ENCODE data around the gene OR56A1. TPM values are rescaled to one million over a fixed set of nuclear protein-coding genes. Genes with fewer than 3 reads are reported as not detected.

OR56A1 gene
- total RNA-seq, 4 donors from 2014 or later, result not detected

GRCh38 chr11:6061475-6061874 is 30.9 kb upstream of the OR56A1 start:
- no peak overlapping the region for H3K27ac ChIP-seq
- 72 to 73% methylated on average over 3 of the region's 3 CpGs for WGBS, 2 donors
- no peak for DNase-seq (ENCODE audit: low spot score in 2 of 2)
- H3K4me3 ChIP-seq, result no peak overlapping the region
- no peaks in the 10 kb centered on the region for H3K27me3 ChIP-seq
- H3K36me3 ChIP-seq, result no peaks in the 10 kb centered on the region
- no peaks in the 10 kb centered on the region for H3K9me3 ChIP-seq
- H3K4me1 ChIP-seq, result no peaks in the 10 kb centered on the region
- TF ChIP-seq CTCF (IDR thresholded peaks at IDR 0.05) (no peak), POLR2A (IDR thresholded peaks at IDR 0.05) (no peak), EP300 (IDR thresholded peaks at IDR 0.05) (no peak)

DNA sequence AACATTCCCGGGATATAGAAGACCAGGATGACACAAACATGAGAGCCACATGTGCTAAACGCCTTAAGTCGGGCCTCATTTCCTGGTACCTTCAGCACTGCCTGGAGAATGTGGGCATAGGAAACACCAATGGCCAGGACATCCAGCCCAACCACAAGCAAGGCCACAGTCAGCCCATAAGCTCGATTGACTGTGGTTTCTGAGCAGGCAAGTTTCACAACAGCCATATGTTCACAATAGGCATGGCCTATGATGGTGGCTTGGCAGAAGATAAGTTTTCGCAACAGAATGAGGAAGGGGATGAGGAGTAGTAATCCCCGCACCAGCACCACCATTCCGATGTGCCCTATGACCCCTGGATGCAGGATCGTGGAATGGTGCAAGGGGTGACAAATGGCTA is 26.9 kb upstream of the OR56A1 start:
- WGBS, 2 donors, result 81 to 90% methylated on average over 8 of the region's 8 CpGs

GRCh38 chr11:6055569-6055968 is 25.0 kb upstream of the OR56A1 start:
- no peaks in the 10 kb centered on the region for H3K36me3 ChIP-seq
- no peaks in the 10 kb centered on the region for H3K9me3 ChIP-seq
- H3K27ac ChIP-seq, result no peak overlapping the region
- no peak overlapping the region for H3K4me3 ChIP-seq
- H3K27me3 ChIP-seq, result no peaks in the 10 kb centered on the region
- H3K4me1 ChIP-seq, result no peaks in the 10 kb centered on the region
- TF ChIP-seq EP300 (IDR thresholded peaks at IDR 0.05), result no peak
- DNase-seq (ENCODE audit: low spot score in 2 of 2), result no peak

More for the DNA sequence above, 26.9 kb upstream of the OR56A1 start:
- Histone ChIP-seq H3K9me3 (no peaks in the 10 kb centered on the region), H3K4me1 (no peaks in the 10 kb centered on the region), H3K27me3 (no peaks in the 10 kb centered on the region), H3K27ac (no peak overlapping the region), H3K4me3 (no peak overlapping the region), H3K36me3 (no peaks in the 10 kb centered on the region)
- DNase-seq (ENCODE audit: low spot score in 2 of 2), result no peak
- TF ChIP-seq POLR2A (IDR thresholded peaks at IDR 0.05) (no peak), CTCF (IDR thresholded peaks at IDR 0.05) (no peak), EP300 (IDR thresholded peaks at IDR 0.05) (no peak)

DNA sequence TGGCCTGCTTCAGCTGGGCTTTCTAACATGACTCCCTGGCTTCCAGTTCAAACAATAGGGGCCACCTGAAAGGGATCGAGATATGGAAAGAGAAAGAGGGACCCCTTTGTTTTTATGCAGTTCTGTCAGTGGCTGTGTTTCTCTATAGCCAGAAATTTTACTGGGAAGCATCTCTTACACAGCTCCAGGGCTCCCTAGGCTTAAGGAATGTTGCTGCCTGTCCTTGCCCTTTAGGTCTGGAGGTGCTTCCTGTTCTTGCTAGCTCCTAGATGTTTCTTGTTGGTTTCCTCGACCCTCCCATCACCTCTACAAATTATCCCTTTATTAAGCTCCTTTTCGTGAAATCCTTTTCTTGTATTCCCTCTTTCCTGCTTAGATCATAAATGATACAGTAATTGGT is 21.8 kb upstream of the OR56A1 start:
- 56 to 58% methylated on average over 3 of the region's 3 CpGs for WGBS, 2 donors
- no peak for DNase-seq (ENCODE audit: low spot score in 2 of 2)
- TF ChIP-seq EP300 (IDR thresholded peaks at IDR 0.05) (no peak), CTCF (IDR thresholded peaks at IDR 0.05) (no peak), POLR2A (IDR thresholded peaks at IDR 0.05) (no peak)
- Histone ChIP-seq H3K9me3 (no peaks in the 10 kb centered on the region), H3K4me3 (no peak overlapping the region), H3K36me3 (no peaks in the 10 kb centered on the region), H3K4me1 (no peaks in the 10 kb centered on the region), H3K27me3 (no peaks in the 10 kb centered on the region), H3K27ac (no peak overlapping the region)

DNA sequence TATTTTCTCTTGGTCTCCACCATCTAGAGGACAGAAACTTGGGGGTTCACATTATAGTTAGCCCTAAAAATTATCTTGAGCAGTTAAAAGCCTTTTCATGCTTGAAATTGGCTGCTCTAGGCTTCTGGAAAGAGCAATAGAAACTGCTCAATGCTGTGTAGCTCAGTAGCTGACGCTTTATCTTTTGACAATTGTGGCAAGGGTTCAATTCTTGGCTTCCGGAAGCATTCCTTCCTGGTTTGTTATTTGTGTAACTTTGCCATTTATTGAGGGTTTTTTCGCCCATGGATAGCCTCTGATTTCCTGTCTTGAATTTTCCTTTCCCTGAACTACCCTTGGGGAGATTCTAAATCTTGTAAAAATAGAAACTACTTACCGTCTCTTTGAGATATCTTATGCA is 10.3 kb upstream of the OR56A1 start:
- 19 to 34% methylated on average over 4 of the region's 4 CpGs for WGBS, 2 donors
- TF ChIP-seq CTCF (IDR thresholded peaks at IDR 0.05) (no peak), POLR2A (IDR thresholded peaks at IDR 0.05) (no peak), EP300 (IDR thresholded peaks at IDR 0.05) (no peak)

GRCh38 chr11:6027501-6027900 is 3.1 kb downstream of the OR56A1 start:
- Histone ChIP-seq H3K9me3 (no peaks in the 10 kb centered on the region), H3K4me1 (no peaks in the 10 kb centered on the region), H3K27ac (no peak overlapping the region), H3K36me3 (no peaks in the 10 kb centered on the region), H3K27me3 (no peaks in the 10 kb centered on the region), H3K4me3 (no peak overlapping the region)
- TF ChIP-seq CTCF (IDR thresholded peaks at IDR 0.05) (no peak), EP300 (IDR thresholded peaks at IDR 0.05) (no peak), POLR2A (IDR thresholded peaks at IDR 0.05) (no peak)
- DNase-seq (ENCODE audit: low spot score in 2 of 2), result no peak
- WGBS, 2 donors, result 80 to 88% methylated on average over 1 of the region's 1 CpG

More for the DNA sequence above, 10.3 kb upstream of the OR56A1 start:
- no peak overlapping the region for H3K27ac ChIP-seq
- H3K4me1 ChIP-seq, result no peaks in the 10 kb centered on the region
- H3K27me3 ChIP-seq, result no peaks in the 10 kb centered on the region
- H3K9me3 ChIP-seq, result no peaks in the 10 kb centered on the region
- H3K36me3 ChIP-seq, result no peaks in the 10 kb centered on the region
- no peak for DNase-seq (ENCODE audit: low spot score in 2 of 2)
- no peak overlapping the region for H3K4me3 ChIP-seq
